ENCODE measurements around the gene DHDH. TPM values are rescaled to one million over a fixed set of nuclear protein-coding genes. Genes with fewer than 3 reads are reported as not detected.
A peak's percentile ranks its signal among the peaks of the same experiment; 100 is the strongest.

DHDH gene
- total and polyA plus RNA-seq, 2 of the 13 experiments (the other 11 are each of a cell fraction or from before 2014, with no cell fraction given): 0.13 to 0.91 TPM

DNA sequence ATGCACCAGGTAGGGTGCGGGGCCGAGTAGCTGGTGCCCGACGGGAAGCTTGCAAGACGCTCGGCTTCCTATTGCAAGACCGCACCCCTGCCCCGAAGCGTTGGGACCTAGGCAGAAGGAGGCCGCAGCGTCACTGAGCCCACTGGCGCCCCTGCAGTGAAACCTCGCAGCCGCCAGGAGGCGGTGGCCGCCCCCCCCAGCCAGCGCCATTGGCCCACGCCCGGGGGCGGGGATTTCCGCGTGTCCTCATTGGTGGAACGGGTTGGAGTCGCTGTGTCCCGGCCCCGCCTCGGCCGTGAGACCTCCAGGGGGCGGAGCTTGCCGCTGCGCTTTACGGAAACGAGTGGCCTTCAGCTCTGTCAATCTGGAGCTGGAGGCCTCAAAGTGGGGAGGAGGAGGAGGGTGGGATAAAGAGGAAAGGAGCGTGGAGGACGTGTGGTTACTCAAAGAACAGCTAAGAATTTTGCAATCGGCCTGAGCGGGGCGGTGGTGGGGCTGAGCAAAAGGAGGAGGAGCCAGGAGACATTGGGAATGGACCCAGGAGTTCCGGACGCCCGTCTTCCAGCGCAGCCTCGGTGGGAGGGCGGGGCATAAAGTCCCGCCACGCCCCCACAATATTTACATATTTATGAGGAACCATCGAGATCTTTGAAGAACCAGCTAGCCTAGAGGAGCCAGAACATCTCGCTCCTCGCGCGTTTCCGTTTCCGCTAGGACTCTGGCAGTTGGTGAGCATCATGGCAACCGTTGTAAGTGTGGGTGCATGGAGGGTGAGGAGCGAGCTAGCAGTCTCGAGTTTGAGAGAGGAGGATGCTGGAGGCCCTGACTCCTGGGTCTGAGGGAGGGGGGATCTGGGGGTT, 59.9 kb downstream of the DHDH start, which contains the start of the genes GYS1 and RUVBL2 (continued):
- TF ChIP-seq, protein P1, sequence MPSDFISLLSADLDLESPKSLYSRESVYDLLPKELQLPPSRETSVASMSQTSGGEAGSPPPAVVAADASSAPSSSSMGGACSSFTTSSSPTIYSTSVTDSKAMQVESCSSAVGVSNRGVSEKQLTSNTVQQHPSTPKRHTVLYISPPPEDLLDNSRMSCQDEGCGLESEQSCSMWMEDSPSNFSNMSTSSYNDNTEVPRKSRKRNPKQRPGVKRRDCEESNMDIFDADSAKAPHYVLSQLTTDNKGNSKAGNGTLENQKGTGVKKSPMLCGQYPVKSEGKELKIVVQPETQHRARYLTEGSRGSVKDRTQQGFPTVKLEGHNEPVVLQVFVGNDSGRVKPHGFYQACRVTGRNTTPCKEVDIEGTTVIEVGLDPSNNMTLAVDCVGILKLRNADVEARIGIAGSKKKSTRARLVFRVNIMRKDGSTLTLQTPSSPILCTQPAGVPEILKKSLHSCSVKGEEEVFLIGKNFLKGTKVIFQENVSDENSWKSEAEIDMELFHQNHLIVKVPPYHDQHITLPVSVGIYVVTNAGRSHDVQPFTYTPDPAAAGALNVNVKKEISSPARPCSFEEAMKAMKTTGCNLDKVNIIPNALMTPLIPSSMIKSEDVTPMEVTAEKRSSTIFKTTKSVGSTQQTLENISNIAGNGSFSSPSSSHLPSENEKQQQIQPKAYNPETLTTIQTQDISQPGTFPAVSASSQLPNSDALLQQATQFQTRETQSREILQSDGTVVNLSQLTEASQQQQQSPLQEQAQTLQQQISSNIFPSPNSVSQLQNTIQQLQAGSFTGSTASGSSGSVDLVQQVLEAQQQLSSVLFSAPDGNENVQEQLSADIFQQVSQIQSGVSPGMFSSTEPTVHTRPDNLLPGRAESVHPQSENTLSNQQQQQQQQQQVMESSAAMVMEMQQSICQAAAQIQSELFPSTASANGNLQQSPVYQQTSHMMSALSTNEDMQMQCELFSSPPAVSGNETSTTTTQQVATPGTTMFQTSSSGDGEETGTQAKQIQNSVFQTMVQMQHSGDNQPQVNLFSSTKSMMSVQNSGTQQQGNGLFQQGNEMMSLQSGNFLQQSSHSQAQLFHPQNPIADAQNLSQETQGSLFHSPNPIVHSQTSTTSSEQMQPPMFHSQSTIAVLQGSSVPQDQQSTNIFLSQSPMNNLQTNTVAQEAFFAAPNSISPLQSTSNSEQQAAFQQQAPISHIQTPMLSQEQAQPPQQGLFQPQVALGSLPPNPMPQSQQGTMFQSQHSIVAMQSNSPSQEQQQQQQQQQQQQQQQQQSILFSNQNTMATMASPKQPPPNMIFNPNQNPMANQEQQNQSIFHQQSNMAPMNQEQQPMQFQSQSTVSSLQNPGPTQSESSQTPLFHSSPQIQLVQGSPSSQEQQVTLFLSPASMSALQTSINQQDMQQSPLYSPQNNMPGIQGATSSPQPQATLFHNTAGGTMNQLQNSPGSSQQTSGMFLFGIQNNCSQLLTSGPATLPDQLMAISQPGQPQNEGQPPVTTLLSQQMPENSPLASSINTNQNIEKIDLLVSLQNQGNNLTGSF (CRISPR knock-in tag; IDR thresholded peaks at IDR 0.05): no peak
- TF ChIP-seq TFDP1 (CRISPR knock-in tag; IDR thresholded peaks at IDR 0.05; ENCODE audit: borderline replicate concordance) (peak; percentile 45; the same call in 1 of the 2 replicates), NRL (CRISPR knock-in tag; IDR thresholded peaks at IDR 0.05; ENCODE audit: borderline replicate concordance) (peak; percentile 48; the same call in 1 of the 2 replicates), ZSCAN29 (CRISPR knock-in tag; conservative IDR thresholded peaks at IDR 0.05) (no peak), MAFG (CRISPR knock-in tag; IDR thresholded peaks at IDR 0.05) (no peak), IRF2 (CRISPR knock-in tag; IDR thresholded peaks at IDR 0.05) (no peak; the same call in 1 of the 2 replicates), NFIC (IDR thresholded peaks at IDR 0.05; ENCODE audit: low read length) (no peak), ZNF235 (CRISPR knock-in tag; IDR thresholded peaks at IDR 0.05; ENCODE audit: borderline replicate concordance) (no peak; the same call in 1 of the 2 replicates), ATF7-NPFF (CRISPR knock-in tag; IDR thresholded peaks at IDR 0.05; ENCODE audit: low read depth) (peak; percentile 63; the same call in 1 of the 2 replicates), ONECUT2 (CRISPR knock-in tag; IDR thresholded peaks at IDR 0.05) (no peak), ZNF225 (CRISPR knock-in tag; IDR thresholded peaks at IDR 0.05) (0 out of 2 replicates have a peak, but pooled peaks have one; percentile 30), IKZF1 (IDR thresholded peaks at IDR 0.05) (no peak), LCORL (IDR thresholded peaks at IDR 0.05) (no peak), LCORL (CRISPR knock-in tag; IDR thresholded peaks at IDR 0.05) (peak; percentile 37; the same call in 1 of the 2 replicates), ZNF766 (CRISPR knock-in tag; IDR thresholded peaks at IDR 0.05; ENCODE audit: borderline replicate concordance) (no peak), RFX5 (IDR thresholded peaks at IDR 0.05; ENCODE audit: low read depth, low read length) (peak; percentile 62), ZNF768 (CRISPR knock-in tag; IDR thresholded peaks at IDR 0.05) (no peak; the same call in 1 of the 2 replicates), RCOR2 (CRISPR knock-in tag; IDR thresholded peaks at IDR 0.05) (no peak), ZNF597 (CRISPR knock-in tag; IDR thresholded peaks at IDR 0.05) (no peak), MIER3 (CRISPR knock-in tag; IDR thresholded peaks at IDR 0.05; ENCODE audit: borderline replicate concordance) (peak; percentile 64; the same call in 1 of the 2 replicates)
- TF ChIP-seq, protein P2, sequence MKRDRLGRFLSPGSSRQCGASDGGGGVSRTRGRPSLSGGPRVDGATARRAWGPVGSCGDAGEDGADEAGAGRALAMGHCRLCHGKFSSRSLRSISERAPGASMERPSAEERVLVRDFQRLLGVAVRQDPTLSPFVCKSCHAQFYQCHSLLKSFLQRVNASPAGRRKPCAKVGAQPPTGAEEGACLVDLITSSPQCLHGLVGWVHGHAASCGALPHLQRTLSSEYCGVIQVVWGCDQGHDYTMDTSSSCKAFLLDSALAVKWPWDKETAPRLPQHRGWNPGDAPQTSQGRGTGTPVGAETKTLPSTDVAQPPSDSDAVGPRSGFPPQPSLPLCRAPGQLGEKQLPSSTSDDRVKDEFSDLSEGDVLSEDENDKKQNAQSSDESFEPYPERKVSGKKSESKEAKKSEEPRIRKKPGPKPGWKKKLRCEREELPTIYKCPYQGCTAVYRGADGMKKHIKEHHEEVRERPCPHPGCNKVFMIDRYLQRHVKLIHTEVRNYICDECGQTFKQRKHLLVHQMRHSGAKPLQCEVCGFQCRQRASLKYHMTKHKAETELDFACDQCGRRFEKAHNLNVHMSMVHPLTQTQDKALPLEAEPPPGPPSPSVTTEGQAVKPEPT (CRISPR knock-in tag; IDR thresholded peaks at IDR 0.05; ENCODE audit: low read depth): no peak
